ENCODE measurements around the gene BPTF.

BPTF gene

GRCh38 chr17:67992548-67993152 lies 167.3 kb downstream of the BPTF start (continued):
- TF ChIP-seq ZFP37 (tag by site-specific recombination; IDR thresholded peaks at IDR 0.05): 0 out of 2 replicates have a peak, but pooled peaks have one; percentile 39
- TF ChIP-seq ZNF426 (tag by site-specific recombination; IDR thresholded peaks at IDR 0.05): no peak
- TF ChIP-seq ZBTB49 (tag by site-specific recombination; IDR thresholded peaks at IDR 0.05; ENCODE audit: low read depth): no peak
- no peak for TF ChIP-seq CTCF (tag by site-specific recombination; IDR thresholded peaks at IDR 0.05)
- TF ChIP-seq ZNF639 (tag by site-specific recombination; IDR thresholded peaks at IDR 0.05): no peak
- no peak for TF ChIP-seq ZNF768 (tag by site-specific recombination; IDR thresholded peaks at IDR 0.05)
- TF ChIP-seq TRIM28 (IDR thresholded peaks at IDR 0.05; ENCODE audit: borderline replicate concordance, low read length): no peak
- TF ChIP-seq ZNF121 (tag by site-specific recombination; IDR thresholded peaks at IDR 0.05): no peak
- TF ChIP-seq ZNF518A (tag by site-specific recombination; conservative IDR thresholded peaks at IDR 0.05; ENCODE audit: low read depth): no peak
- no peak for TF ChIP-seq ZNF404 (tag by site-specific recombination; IDR thresholded peaks at IDR 0.05)
- TF ChIP-seq GLI2 (tag by site-specific recombination; IDR thresholded peaks at IDR 0.05; ENCODE audit: borderline replicate concordance, low read depth): no peak

- Histone ChIP-seq H3K36me3 (ENCODE audit: control insufficient read depth in 2 of 2, insufficient read depth in 1 of 2, low read length in 2 of 2) (peaks cover 0 to 4% of the 10 kb centered on the region in 2 experiments; a peak in 2 of 3 replicates), H3K9me3 (ENCODE audit: control insufficient read depth, insufficient read depth, low read depth, low read length) (no peaks in the 10 kb centered on the region), H3K4me1 (ENCODE audit: control insufficient read depth, insufficient read depth, low read length) (peaks cover 20% of the 10 kb centered on the region), H3K27ac (ENCODE audit: extremely low read depth, low read depth, low read length) (peak overlapping the region; percentile 99), H3K4me3 (ENCODE audit: low read depth, low read length) (peak overlapping the region; percentile 74)
- POLR2A ChIA-PET: interaction anchor here (0.7 to 3.2 kb wide), 5 partner anchors 14 to 76 kb away, joined by 3 to 13 read pairs (median 4); partner anchors contain the start of gene KPNA2
- CTCF ChIA-PET: interaction anchor here (0.6 to 1.4 kb wide), 7 partner anchors 10 to 767 kb away, joined by 3 to 5 read pairs (median 4); no protein-coding TSS in a partner anchor
- peak; percentile 96 for TF ChIP-seq ZBTB8A (tag by site-specific recombination; IDR thresholded peaks at IDR 0.05)
- TF ChIP-seq ZNF311 (tag by site-specific recombination; IDR thresholded peaks at IDR 0.05; ENCODE audit: borderline replicate concordance): no peak
- no peak for TF ChIP-seq ZNF248 (tag by site-specific recombination; IDR thresholded peaks at IDR 0.05)
- TF ChIP-seq ZNF292 (tag by site-specific recombination; IDR thresholded peaks at IDR 0.05; ENCODE audit: borderline replicate concordance, low read depth): no peak
- no peak for TF ChIP-seq ZNF514 (tag by site-specific recombination; IDR thresholded peaks at IDR 0.05)
- no peak for TF ChIP-seq KLF16 (tag by site-specific recombination; IDR thresholded peaks at IDR 0.05)
- TF ChIP-seq ZNF280D (tag by site-specific recombination; IDR thresholded peaks at IDR 0.05): no peak
- peak; percentile 34; the same call in 1 of the 2 replicates for TF ChIP-seq ZNF660 (tag by site-specific recombination; IDR thresholded peaks at IDR 0.05)
- TF ChIP-seq ZNF2 (tag by site-specific recombination; IDR thresholded peaks at IDR 0.05): 0 out of 2 replicates have a peak, but pooled peaks have one; percentile 54
These were observed 168.1 kb downstream of the BPTF start for GRCh38 chr17:67993153-67993997.
